ENCODE results near the gene ROBO1. TPM values are rescaled to one million over a fixed set of nuclear protein-coding genes. Genes with fewer than 3 reads are reported as not detected.

The ROBO1 gene
- total RNA-seq, 1 donor: 88.5 TPM

DNA sequence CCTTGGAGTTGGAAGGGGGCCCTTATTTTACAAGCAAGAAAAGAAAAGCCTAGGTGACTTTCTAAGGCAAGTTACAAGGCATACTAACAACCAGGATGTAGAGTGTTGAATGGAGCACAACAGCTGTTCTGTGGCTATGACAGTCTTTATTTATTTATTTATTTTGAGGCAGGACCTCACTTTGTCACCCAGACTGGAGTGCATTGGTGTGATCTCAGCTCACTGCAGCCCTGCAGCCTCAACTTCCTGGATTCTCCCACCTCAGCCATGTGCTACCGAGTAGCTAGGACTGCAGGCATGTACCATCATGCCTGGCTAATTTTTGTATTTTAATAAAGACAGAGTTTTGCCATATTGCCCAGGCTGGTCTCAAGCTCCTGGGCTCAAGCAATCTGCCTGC lies 973.4 kb downstream of the ROBO1 start:
- TF ChIP-seq, protein P1, sequence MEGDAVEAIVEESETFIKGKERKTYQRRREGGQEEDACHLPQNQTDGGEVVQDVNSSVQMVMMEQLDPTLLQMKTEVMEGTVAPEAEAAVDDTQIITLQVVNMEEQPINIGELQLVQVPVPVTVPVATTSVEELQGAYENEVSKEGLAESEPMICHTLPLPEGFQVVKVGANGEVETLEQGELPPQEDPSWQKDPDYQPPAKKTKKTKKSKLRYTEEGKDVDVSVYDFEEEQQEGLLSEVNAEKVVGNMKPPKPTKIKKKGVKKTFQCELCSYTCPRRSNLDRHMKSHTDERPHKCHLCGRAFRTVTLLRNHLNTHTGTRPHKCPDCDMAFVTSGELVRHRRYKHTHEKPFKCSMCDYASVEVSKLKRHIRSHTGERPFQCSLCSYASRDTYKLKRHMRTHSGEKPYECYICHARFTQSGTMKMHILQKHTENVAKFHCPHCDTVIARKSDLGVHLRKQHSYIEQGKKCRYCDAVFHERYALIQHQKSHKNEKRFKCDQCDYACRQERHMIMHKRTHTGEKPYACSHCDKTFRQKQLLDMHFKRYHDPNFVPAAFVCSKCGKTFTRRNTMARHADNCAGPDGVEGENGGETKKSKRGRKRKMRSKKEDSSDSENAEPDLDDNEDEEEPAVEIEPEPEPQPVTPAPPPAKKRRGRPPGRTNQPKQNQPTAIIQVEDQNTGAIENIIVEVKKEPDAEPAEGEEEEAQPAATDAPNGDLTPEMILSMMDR (IDR thresholded peaks at IDR 0.05; ENCODE audit: insufficient read depth, low read depth, low read length): no peak
- H3K4me3 ChIP-seq (ENCODE audit: low read depth, low read length): no peak overlapping the region
- DNase-seq (ENCODE audit: low read depth): no peak

DNA sequence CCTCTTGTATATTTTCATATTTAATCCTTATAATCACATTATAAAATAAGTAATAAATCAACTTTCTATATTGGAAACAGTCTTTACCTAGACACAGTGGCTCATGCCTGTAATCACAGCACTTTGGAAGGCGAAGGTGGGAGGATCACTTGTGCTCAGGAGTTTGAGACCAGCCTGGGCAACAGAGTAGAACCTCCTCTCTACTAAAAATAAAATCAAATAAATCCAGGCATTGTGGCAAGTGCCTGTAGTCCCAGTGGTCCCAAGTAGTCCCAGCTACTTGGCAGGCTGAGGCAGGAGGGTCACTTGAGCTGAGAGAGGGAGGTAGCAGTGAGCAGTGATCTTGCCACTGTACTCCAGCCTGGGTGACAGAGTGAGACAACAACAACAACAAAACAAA lies 975.1 kb downstream of the ROBO1 start:
- no peak for DNase-seq (ENCODE audit: low read depth)
- H3K4me3 ChIP-seq (ENCODE audit: low read depth, low read length): no peak overlapping the region
- TF ChIP-seq, protein P1 (IDR thresholded peaks at IDR 0.05; ENCODE audit: insufficient read depth, low read depth, low read length): no peak

DNA sequence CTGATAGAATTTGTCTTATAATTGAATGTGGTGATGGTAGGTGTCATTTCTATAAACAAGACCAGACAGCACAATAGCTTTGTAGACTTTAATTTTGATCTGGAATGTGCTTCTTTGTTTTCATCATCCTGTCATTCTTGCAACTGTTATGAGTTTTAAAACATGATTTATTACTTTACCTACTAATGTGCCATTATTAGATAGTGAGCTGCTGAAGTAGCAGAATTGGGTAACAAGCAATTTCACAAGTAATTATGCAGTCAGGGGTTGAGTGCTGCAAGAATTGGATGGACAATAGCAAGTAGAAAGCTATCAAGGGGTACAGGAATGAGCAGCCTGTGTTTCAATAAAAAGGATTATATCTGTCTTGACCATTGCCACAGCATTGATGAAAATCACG lies 975.6 kb downstream of the ROBO1 start:
- DNase-seq (ENCODE audit: low read depth): no peak
- TF ChIP-seq, protein P1 (IDR thresholded peaks at IDR 0.05; ENCODE audit: insufficient read depth, low read depth, low read length): no peak
- no peak overlapping the region for H3K4me3 ChIP-seq (ENCODE audit: low read depth, low read length)

DNA sequence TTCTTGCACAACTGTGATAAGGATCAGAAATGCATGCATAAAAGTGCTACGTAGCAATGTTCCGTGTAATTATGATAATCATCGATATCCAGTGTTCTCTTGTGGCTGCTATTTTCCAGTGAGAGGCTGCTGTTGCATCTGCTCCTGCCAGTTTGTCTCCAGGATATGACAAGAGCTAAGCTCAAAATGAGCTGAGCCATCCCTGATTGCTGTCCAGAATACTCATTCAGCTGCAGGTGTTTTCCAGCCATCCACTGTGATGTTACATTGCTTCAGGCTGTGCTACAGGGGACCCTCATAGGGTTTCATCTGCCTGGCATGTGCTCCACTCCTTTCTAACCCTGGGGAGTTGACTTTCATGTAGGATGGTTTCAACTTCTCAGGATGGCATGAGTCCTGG lies 976.0 kb downstream of the ROBO1 start:
- no peak overlapping the region for H3K4me3 ChIP-seq (ENCODE audit: low read depth, low read length)
- no peak for DNase-seq (ENCODE audit: low read depth)
- TF ChIP-seq, protein P1 (IDR thresholded peaks at IDR 0.05; ENCODE audit: insufficient read depth, low read depth, low read length): no peak

DNA sequence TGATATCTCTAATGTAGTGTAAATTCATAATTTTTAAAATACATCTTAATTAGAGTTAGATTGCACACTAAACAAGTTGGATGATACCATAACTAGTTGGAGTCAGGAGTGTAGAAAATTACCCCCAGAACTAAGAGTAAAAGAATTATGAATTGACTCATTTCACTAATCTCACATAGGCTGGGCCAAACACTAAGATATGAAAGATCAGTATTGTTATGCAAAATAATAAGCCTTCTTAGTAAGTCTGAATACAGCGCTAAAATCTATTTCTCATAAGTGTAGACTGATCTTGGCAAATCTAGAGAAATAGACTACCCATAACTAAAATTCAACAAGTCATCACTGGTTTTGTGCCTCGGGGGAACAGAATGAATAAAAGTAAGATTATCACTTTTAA lies 979.0 kb downstream of the ROBO1 start:
- no peak for DNase-seq (ENCODE audit: low read depth)
- TF ChIP-seq, protein P1 (IDR thresholded peaks at IDR 0.05; ENCODE audit: insufficient read depth, low read depth, low read length): no peak
- no peak overlapping the region for H3K4me3 ChIP-seq (ENCODE audit: low read depth, low read length)

DNA sequence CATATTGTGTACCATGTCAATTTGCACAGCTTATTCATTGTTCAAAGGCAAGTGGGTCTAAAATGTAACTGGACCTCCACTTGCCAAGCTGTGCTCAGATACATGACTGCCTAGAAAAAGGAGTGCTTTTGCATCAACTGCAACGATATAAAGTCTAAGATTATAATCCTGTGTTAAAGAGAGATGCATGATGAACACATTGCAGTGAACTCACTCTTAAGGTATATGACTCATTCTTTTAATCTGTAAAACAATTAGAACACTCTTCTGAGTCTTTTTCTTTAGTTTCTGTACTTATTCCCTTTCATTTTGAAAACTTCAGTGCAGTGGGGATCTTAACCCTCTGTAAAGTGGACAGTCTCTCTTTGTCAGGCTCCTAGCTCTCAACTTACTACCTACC lies 982.8 kb downstream of the ROBO1 start:
- no peak overlapping the region for H3K4me3 ChIP-seq (ENCODE audit: low read depth, low read length)
- TF ChIP-seq, protein P1 (IDR thresholded peaks at IDR 0.05; ENCODE audit: insufficient read depth, low read depth, low read length): no peak
- no peak for DNase-seq (ENCODE audit: low read depth)

DNA sequence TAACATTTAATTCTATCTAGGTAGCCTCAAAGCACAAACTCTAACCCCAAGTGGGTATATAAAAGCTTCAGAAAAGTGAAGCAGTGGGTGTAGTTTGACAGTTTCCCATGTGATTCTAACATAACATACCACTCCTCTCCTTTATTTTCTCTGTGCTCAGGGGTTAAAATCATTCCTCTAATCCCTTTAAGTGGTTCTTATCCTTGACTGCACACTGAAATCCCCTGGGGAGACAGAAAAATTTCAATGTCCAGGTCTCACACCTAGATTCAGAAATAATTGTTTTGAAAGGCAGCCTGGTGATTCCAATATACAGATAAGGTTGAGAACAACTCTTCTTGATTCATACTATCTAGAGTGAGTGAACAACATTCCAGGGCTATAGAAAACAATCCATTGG lies 986.4 kb downstream of the ROBO1 start:
- no peak overlapping the region for H3K4me3 ChIP-seq (ENCODE audit: low read depth, low read length)
- TF ChIP-seq, protein P1 (IDR thresholded peaks at IDR 0.05; ENCODE audit: insufficient read depth, low read depth, low read length): no peak
- no peak for DNase-seq (ENCODE audit: low read depth)
